Putamen (tissue), 1 donor: ENCODE measurements around the gene MYO16.

Source experiments
- DNase-seq: peaks from one replicate; pipeline ENCODE4 v3.0.0-alpha.2; 2016; ENCODE audit warnings: low spot score

Gene MYO16

DNA sequence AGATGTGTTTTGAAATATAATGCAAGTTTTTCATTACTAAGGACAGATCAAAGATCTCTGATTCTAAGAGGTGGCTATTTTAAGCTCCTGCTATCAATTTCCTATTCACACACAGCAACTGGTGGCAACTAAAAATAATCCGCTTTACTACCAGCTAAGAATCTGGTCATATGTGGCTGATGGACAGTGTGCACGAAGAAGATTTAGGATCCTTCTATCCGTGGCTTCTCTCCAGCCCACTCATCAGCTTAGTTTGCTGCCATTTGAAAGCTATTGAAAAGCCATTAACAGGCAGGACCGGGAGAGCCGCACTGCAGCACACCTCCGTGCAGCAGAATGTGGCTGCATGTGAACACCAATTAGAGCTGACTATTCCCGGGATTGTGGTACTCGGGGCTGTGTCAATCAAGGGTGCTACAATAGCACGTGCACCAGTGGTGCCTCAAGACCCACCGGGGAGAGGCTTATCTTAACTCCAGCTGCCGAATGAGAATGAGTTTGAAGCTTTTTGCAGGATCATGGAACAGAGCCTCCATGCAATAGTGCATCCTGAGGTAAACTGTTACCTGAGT is at the start of gene MYO16:
Gene MYO16, plus strand, starts transcription at position 431 of the 572 bp plus-strand sequence. CDS start 234 bp downstream, outside the sequence.
- no peak for DNase-seq

GRCh38 chr13:108586826-108587225 is 42.6 kb upstream of the MYO16 start:
- DNase-seq, result no peak

- DNase-seq, result no peak
Measured at GRCh38 chr13:108588516-108588915, 40.9 kb upstream of the MYO16 start.

GRCh38 chr13:108594153-108594552 is 35.3 kb upstream of the MYO16 start:
- DNase-seq, result no peak

DNA sequence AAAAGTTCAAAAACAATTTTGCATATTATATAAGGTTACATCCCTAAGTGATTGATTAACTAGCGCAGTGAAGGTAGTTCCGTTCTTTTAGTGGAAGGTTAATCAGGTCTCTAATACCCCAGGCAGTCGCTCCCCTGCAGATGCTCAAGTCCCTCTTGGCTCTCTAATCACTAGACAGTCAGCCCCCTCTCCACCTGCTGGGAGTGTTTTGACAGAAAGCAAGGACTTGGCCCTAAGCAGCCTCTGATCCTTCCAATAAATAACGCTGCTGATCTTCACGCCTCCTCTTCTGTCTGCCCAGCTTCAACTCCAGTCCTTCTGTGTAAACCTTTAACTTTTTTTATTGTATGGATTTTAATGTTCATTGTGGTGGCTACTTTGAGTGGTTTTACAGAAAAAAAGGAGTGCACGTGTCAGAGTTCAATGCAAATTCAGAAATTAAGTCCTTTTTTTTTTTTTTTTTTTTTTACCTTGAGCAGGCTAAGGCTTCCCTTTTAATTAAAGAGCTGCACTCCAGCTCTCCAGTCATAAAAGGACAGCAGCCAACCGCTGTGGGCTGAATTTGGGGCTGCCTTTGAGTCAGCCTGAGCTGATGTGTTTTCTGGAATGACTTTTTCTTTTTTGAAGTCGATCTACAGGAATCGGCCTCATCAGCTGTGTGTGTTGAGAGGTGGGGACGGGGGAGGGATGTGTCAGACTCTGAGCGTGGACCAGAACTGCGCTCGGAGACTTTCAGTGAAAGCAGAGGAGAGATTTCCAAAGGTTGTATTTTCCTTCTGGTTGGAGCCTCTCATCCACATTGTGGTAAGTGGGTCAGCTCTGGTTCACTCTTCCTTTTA is 33.8 kb upstream of the MYO16 start:
- no peak for DNase-seq

GRCh38 chr13:108597943-108598342 is 31.5 kb upstream of the MYO16 start:
- no peak for DNase-seq

DNA sequence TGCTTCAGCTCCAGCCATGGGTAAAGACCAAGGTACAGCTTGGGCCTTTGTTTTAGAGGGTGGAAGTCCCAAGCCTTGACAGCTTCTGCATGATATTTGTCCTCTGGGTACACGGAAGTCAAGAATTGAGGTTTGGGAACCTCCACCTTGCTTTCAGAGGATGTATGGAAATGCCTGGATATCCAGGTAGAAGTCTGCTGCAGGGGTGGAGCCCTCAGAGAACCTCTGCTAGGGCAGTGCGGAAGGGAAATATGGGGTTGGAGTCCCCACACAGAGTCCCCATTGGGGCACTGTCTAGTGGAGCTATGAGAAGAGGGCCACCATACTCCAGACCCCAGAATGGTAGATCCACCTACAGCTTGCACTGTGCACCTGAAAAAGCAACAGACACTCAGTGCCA is 23.0 kb upstream of the MYO16 start:
- no peak for DNase-seq

DNA sequence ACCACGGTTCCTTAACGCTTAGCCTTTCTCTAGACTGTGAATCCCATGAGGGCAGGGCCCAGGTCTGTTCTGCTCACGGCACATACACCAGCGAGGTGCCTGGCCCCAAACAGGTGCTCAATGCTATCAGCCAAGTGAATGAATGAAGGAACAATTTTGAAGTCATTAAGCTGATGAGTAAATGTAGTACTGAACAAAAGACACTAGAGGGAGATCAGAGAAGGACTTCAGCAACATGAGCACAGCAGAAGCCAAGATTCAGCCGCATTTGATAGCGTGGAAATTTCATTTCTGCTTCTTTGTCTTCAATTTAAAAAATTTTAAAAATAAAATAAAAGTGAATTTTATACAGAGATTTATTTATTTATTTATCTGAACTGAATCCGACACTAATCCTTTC is 20.1 kb upstream of the MYO16 start:
- DNase-seq, result no peak

DNA sequence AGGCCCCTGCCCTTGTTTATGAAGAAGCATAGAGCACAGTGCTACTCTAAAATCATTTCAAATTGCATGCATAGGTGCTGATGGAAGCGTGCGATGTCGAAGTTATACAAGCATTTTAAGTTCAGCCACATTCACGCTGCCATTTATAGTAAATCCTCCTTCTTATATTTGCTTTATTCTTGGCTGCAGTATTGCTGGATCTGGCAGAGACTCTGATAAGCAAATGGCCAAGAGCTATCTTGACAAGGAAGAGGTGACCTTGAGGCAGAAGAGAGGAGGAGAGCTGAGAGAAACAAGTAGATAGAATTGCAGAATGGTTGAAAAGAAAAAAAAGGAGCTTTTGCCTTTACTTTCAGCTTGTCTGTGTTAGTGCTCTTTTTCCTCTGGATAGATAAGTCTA is 18.9 kb upstream of the MYO16 start:
- DNase-seq, result no peak

- no peak for DNase-seq
Measured at GRCh38 chr13:108615241-108615640, 14.2 kb upstream of the MYO16 start.

GRCh38 chr13:108618233-108618632 is 11.2 kb upstream of the MYO16 start:
- no peak for DNase-seq

- no peak for DNase-seq
Measured at GRCh38 chr13:108621462-108621861, 7.9 kb upstream of the MYO16 start.

DNA sequence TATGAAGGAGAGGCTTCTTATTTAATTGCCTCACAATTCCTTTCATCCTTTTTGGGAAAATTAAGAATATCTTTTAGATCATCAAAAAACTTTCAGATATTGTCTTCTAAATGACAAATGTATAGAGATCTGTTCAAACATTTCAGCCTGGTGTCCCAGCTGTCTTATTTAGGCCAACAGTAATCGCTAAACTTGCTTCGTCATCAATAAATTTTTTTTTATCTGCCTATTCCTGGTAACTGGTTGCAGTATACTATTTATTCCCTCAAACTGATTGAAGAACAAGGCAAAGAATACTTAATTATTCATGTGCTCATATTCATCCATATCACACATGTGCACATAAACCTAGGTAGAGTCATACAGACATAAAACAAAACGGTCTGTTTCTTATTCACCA is 5.3 kb upstream of the MYO16 start:
- DNase-seq, result no peak

- DNase-seq, result no peak
Measured at GRCh38 chr13:108624979-108625378, 4.4 kb upstream of the MYO16 start.

- no peak for DNase-seq
Measured at GRCh38 chr13:108629988-108630387, 577 bp downstream of the MYO16 start.

GRCh38 chr13:108632649-108633167 is 3.3 kb downstream of the MYO16 start:
- DNase-seq, result no peak

GRCh38 chr13:108638901-108639300 is 9.5 kb downstream of the MYO16 start:
- DNase-seq, result no peak

DNA sequence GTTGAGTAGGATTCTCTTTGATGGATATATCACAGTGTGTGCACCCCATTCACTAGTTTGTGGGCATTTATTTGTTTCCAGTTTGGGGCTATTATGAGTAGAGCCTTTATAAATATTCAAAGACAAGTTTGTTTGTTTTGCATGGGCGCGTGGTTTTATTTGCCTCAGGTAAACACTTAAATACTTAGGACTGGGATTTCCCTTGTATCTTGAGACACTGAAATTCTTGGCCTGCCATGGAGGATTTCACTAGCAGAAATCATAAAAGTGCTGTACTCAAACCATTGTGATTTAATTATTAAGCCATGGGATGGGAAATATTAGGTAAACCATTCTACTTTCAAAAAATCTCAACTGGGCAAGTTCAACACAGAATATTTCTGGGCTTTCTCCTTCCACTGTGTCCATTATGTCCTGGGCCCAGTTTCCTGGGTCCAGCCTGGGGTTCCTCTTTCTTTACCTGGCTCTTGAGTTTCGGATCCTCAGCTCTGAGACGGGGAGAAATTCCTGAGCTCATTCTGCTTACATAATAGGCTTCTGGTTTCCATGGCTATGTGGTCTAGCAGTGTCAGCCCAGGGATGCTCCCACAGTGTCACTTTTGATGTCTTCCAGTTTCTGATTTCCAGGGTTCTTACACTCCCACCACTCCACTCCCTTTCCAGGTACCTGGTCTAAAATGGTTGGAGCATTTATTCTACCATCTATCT is 14.4 kb downstream of the MYO16 start:
- no peak for DNase-seq

DNA sequence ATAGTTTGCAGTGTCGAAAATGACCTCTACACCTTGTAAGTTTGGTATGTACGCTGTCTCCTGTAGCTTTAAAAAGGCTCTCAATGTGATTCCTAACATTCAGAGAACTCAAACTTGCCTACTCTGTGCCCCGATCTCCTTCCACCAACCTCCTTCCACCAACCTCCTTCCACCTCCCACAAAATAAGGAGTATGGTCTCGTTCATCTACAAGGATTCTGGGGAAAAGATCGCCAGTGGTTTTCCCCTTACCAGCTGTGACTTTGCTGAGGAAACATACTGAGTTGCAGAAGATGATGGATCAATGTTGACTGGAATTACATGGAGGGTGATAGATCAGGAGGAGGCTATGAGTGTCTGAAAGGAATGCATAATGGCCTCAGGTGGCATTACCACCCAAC is 16.0 kb downstream of the MYO16 start:
- no peak for DNase-seq

DNA sequence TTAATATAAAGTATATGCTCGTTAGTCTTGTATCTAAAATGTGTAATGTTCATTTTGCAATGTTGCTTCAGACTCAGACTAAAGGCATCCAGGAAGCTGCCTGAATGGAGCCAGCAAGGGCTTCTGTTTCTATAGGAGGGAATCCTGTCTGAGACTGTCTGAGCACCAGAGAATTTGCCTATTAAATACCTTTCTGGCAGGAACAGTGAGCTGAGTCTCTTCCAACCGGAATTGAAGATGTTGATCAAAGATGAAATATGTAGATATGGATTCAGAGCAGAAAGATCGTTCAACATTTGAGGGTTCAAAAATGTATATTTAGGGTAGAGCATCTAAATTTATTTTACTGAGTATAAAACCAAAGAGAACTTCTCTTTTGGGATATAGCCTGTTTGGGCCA is 20.9 kb downstream of the MYO16 start:
- no peak for DNase-seq

- no peak for DNase-seq
Measured at GRCh38 chr13:108656742-108657141, 27.3 kb downstream of the MYO16 start.

- no peak for DNase-seq
Measured at GRCh38 chr13:108657519-108657918, 28.1 kb downstream of the MYO16 start.

DNA sequence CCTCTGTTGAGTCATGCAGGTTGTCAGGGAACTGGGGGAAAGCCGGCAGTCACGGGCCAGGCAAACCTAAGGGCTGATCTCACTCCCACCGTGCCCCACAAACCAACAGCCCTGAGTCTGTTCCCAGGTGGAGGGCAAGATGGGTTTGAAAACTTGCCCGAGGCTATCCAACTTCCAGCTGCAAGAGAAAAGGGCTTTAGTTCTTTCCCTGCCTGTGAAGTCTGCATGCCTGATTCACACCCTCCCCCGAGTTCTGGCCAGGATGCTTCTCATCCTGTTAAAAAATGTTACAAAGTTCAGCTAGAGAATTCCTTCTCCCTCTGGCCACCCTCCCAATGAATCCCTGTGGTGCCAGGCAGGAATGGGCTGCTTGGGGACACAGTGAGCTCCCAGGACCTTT is 33.1 kb downstream of the MYO16 start:
- DNase-seq, result no peak
